AG09309 (cell line): ENCODE results near the gene DAAM1.

Experiments used
- DNase-seq: peaks from one replicate; pipeline ENCODE4 v3.0.0-alpha.2; 2010; ENCODE audit warnings: low read depth
- H3K4me3 ChIP-seq: 2 replicates; pipeline ENCODE4 v1.5.1; 2011; ENCODE audit warnings: mild to moderate bottlenecking, low read depth, low read length, moderate library complexity; ENCODE audit not compliant: control insufficient read depth
- CTCF ChIP-seq: IDR thresholded peaks from 2 replicates; pipeline ENCODE4 v1.5.1; 2011; ENCODE audit warnings: mild to moderate bottlenecking, low read depth, low read length, inconsistent platforms; ENCODE audit not compliant: insufficient read depth, control insufficient read depth; ENCODE audit errors: missing control alignments

DAAM1 gene

GRCh38 chr14:59301354-59301753 lies 112.9 kb downstream of the DAAM1 start:
- no peak for DNase-seq
- H3K4me3 ChIP-seq, result no peak overlapping the region
- TF ChIP-seq CTCF, result no peak

- no peak for DNase-seq
- no peak overlapping the region for H3K4me3 ChIP-seq
- TF ChIP-seq CTCF, result no peak
These were observed 113.8 kb downstream of the DAAM1 start for GRCh38 chr14:59302313-59302712.

GRCh38 chr14:59303216-59303615 lies 114.7 kb downstream of the DAAM1 start:
- no peak for TF ChIP-seq CTCF
- H3K4me3 ChIP-seq, result no peak overlapping the region
- no peak for DNase-seq

- H3K4me3 ChIP-seq, result no peak overlapping the region
These were observed 116.8 kb downstream of the DAAM1 start for GRCh38 chr14:59305231-59305630.

GRCh38 chr14:59305836-59306555 lies 117.5 kb downstream of the DAAM1 start:
- TF ChIP-seq CTCF, result no peak
- no peak overlapping the region for H3K4me3 ChIP-seq
- no peak for DNase-seq

More at GRCh38 chr14:59305231-59305630, 116.8 kb downstream of the DAAM1 start:
- peak; percentile 52 for DNase-seq
- no peak for TF ChIP-seq CTCF

GRCh38 chr14:59306775-59307174 lies 118.3 kb downstream of the DAAM1 start:
- H3K4me3 ChIP-seq, result no peak overlapping the region
- DNase-seq, result no peak
- no peak for TF ChIP-seq CTCF
